ENCODE measurements around the gene ZNF318. TPM values are rescaled to one million over a fixed set of nuclear protein-coding genes. Genes with fewer than 3 reads are reported as not detected.

ZNF318 gene
- total RNA-seq, 1 experiment from 2014 or later, result 24.3 TPM

GRCh38 chr6:43308101-43308989, 61.1 kb downstream of the ZNF318 start, which contains the start of gene CRIP3 (continued):
- TF ChIP-seq ATF1 (CRISPR knock-in tag; IDR thresholded peaks at IDR 0.05) (no peak), ZNF396 (CRISPR knock-in tag; IDR thresholded peaks at IDR 0.05; ENCODE audit: borderline replicate concordance) (no peak), USF2 (CRISPR knock-in tag; IDR thresholded peaks at IDR 0.05) (no peak), ZNF263 (CRISPR knock-in tag; IDR thresholded peaks at IDR 0.05; ENCODE audit: low read depth) (peak; percentile 48; the same call in 1 of the 2 replicates), USF1 (CRISPR knock-in tag; IDR thresholded peaks at IDR 0.05) (peak; percentile 40; the same call in 1 of the 2 replicates), IRF1 (CRISPR knock-in tag; IDR thresholded peaks at IDR 0.05) (no peak), ZBTB21 (CRISPR knock-in tag; IDR thresholded peaks at IDR 0.05; ENCODE audit: borderline replicate concordance) (no peak), FOXP4 (CRISPR knock-in tag; IDR thresholded peaks at IDR 0.05) (peak; percentile 73; the same call in 1 of the 2 replicates), CREB1 (CRISPR knock-in tag; IDR thresholded peaks at IDR 0.05) (no peak), TCF7 (CRISPR knock-in tag; IDR thresholded peaks at IDR 0.05; ENCODE audit: low read depth) (no peak), NR1H2 (CRISPR knock-in tag; IDR thresholded peaks at IDR 0.05) (no peak), ATF3 (CRISPR knock-in tag; conservative IDR thresholded peaks at IDR 0.05) (no peak), NFATC4 (CRISPR knock-in tag; IDR thresholded peaks at IDR 0.05) (no peak), ZNF423 (CRISPR knock-in tag; IDR thresholded peaks at IDR 0.05) (0 out of 2 replicates have a peak, but pooled peaks have one; percentile 18), CBFB (CRISPR knock-in tag; IDR thresholded peaks at IDR 0.05; ENCODE audit: low read depth) (no peak), E2F5 (CRISPR knock-in tag; IDR thresholded peaks at IDR 0.05) (peak; percentile 88; the same call in 1 of the 2 replicates), HMGXB4 (CRISPR knock-in tag; IDR thresholded peaks at IDR 0.05) (peak; percentile 44; the same call in 1 of the 2 replicates), NFE2L1 (CRISPR knock-in tag; IDR thresholded peaks at IDR 0.05) (no peak; the same call in 1 of the 2 replicates), ERG (CRISPR knock-in tag; IDR thresholded peaks at IDR 0.05) (no peak), RORB (CRISPR knock-in tag; IDR thresholded peaks at IDR 0.05) (no peak), ZNF281 (CRISPR knock-in tag; IDR thresholded peaks at IDR 0.05) (0 out of 2 replicates have a peak, but pooled peaks have one; percentile 24), MYBL2 (CRISPR knock-in tag; IDR thresholded peaks at IDR 0.05) (peak; percentile 81; the same call in 1 of the 2 replicates), FOXJ3 (CRISPR knock-in tag; IDR thresholded peaks at IDR 0.05; ENCODE audit: borderline replicate concordance) (no peak), ZSCAN18 (CRISPR knock-in tag; IDR thresholded peaks at IDR 0.05) (no peak), KAT7 (CRISPR knock-in tag; IDR thresholded peaks at IDR 0.05; ENCODE audit: borderline replicate concordance) (no peak)

Measured in WTC11 (cell line).